Measurements from ENCODE around the gene CERS3.
A peak's percentile ranks its signal among the peaks of the same experiment; 100 is the strongest.

CERS3 gene

GRCh38 chr15:100528833-100529428, at the start of gene CERS3:
TSS of gene CERS3 (minus strand) at chr15:100528950. CDS start at chr15:100501849, 27,101 bp downstream.
- no peak for DNase-seq

DNA sequence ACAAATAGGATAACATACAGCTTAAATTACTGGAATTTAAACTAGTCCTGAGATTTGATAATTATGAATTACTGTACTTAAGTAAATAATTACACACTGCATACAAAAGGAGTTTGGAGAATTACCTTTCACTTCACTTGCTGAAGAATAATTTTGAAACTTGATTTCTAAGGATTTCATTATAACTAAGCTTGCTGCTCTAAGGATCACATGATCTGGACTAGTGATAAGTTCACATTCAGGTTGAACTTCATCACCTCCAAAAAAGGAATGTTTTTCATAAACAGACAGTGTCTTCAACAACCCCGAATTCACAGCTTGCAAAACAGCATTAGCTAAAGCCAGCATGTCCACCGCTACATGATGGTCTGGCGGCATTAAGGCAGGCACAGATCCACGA, 44.8 kb upstream of the CERS3 start:
- no peak for DNase-seq

GRCh38 chr15:100572362-100572983, 43.7 kb upstream of the CERS3 start:
- DNase-seq: peak; percentile 19

DNA sequence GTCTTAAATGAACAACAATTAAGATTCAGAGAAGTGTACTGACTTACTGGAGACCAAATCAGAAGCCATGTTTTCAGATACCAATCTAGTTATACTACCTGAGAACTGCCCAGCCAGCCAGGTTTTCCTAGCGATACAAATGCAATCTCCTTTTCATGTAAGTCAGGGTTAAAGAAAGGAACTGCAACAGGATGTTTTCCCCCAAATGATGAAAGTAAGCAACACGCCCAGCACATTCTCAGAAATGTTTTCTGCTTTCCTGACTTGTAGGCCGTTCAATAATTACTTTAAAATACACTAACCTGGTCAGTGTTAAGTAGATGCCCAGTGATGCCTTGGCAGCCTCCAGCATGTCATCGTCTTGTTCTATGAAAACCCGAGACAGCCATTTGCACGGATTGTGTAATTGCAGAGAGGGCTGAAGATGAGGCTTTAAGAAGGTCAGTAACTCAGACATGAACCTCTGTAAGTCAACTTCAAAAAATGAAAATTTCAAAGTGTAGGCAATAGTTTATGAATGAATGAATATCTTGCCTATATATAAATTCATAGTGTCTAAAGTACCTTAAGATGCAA, 42.9 kb upstream of the CERS3 start:
- DNase-seq: no peak

- DNase-seq: no peak
These were observed 42.1 kb upstream of the CERS3 start for GRCh38 chr15:100570735-100571313.

GRCh38 chr15:100570275-100570674, 41.5 kb upstream of the CERS3 start:
- no peak for DNase-seq

DNA sequence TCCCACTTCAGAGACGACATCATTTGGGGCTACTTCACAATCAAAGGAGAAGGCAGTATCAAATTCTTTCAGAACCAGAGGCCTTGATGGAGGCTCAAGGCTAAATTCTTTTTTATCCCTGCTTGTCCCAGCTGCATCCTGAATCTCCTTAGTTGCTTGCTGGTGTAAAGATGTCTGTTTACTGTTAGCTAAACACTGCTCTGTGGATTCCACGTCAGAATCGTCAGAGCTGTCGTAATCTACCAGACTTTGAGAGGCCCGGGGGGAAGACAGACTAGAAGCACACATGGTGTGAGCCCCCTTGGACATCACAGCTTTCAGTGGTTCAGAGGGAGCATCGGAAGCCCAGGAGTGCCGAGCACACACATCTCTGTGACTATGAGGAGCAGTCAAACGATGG, 40.6 kb upstream of the CERS3 start:
- DNase-seq: no peak

DNA sequence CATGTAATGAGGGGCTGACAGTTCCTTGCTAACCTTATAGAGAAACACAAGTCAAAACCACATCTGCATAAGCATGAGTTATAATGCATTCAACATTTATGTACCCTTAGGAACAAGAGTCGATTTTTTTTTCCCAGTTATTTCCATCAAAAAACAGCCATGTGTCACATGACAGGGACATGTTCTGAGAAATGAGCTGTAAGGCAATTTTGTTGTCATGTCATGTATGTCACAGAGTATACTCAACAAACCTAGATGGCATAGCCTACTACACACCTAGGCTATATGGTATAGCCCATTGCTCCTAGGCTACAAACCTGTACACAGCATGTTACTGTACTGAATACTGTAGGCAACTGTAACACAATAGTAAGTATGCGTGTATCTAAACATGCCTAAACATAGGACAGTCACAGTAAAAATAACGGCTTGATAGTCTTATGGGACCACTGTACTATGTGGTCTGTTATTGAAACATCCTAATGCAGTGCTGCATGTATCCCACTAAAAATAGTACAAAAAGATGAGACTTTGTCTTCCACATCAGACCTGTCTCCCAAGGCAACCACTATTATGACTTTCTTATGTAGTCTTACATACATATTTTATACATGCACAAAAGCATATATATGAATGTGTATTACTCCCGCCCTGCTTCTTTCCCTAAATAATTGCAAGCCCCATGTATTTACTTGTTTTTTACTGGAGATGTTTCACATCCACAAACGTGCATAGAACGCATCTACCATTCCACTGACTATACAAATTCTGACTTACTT, 38.3 kb upstream of the CERS3 start:
- DNase-seq: no peak

GRCh38 chr15:100565591-100565990, 36.8 kb upstream of the CERS3 start:
- DNase-seq: no peak

GRCh38 chr15:100560323-100560722, 31.6 kb upstream of the CERS3 start:
- DNase-seq: no peak

DNA sequence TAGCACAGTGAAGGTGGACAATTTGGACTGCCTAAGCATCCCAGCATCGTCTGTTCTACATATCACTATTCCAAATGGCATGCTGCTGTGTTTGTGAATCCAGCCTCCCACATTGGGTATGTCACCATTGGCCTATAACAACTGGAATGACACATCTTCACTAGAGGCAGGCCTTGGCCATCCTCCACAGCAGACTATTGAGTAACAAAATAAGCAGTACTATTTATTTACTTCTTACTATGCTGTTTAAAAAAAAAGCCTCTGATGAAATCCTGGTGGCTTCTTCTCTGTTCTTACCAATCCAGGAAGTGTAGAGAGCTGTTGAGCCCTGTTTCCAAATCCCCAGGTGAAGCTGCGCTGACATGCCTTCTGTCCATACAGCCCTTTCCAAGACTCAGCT, 30.6 kb upstream of the CERS3 start:
- DNase-seq: no peak

DNA sequence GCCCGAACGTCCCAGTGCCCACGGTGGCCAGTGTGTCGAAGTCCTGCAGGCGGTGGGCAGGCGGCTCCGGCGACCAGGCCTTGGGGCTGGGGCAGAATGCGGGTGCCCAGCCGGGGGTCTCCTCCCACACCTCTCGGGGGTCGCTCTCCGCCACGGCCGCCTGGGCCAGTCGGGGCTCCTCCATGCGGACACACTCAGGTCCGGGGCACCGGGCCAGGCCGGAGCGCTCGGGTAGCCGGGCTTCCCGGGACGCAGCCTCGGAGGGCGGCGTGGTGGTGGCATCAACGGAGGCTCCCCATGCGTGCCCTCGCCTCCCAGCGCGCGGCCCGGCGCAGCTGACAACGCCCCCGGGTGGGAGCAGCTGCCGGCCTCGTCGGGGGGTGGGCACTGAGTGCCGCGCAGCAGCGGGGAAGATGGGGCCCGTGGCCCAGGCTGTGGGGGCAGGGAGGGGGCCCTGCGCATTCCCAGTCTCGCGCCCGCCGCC, 30.1 kb upstream of the CERS3 start:
- no peak for DNase-seq

- no peak for DNase-seq
These were observed 24.7 kb upstream of the CERS3 start for GRCh38 chr15:100553468-100553867.

- DNase-seq: no peak
These were observed 19.2 kb upstream of the CERS3 start for GRCh38 chr15:100547961-100548360.

DNA sequence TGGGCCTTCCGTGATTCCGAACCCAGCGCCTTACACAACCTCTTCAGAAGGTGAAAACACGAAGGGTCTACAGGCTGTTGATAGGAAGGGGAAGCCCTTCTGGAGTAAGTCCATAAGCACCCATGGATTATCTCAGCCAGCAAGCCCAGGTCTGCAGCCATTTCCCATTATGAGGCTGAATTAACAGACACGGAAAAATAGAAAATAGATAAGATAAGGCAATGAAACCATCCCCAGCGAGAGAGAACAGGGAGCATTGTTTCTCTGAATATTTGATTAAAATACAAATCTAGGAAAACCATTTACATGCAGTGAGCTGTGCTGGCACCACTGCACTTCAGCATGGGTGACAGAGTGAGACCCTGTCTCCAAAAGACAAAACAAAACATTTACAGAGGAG, 16.2 kb upstream of the CERS3 start:
- no peak for DNase-seq

DNA sequence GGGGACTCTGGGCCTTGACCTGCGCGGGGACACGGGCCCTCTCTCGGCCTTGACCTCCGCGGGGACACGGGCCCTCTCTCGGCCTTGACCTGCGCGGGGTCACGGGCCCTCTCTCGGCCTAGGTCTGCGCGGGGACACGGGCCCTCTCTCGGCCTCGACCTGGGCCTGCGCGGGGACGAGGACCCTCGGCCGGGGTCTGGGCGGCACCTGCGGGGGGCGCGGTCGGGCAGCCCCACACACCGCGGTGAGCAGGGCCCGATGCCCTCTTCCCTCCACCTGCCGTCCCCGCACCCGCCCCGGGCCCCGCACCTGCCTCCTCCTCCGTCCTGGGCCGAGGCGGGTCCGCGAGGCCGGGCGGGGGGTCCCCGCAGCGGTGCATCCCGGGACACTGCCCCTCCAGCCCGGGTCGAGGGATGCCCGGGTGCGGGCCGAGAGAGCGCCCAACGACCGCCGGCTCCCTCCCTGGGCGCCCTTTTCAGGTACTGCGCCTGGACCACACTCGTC, 15.6 kb upstream of the CERS3 start:
- DNase-seq: no peak

DNA sequence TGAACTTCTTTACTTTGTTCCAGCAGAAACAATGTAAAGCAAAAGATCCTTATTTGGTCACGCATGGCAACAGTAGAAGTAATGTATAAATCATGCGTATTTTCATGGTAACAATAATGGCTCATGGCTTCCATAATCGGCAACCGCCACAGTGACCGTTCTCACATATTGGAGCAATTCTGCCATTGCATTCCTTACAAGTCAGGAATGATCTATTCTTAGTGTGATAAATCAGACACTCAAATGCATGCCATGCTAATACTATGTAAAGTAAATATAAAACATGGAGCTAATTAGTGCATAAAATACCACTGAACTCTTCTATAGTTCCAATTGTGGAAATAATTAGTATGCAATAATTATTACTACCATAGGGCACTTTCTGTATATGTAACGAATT, 13.5 kb upstream of the CERS3 start:
- DNase-seq: no peak

GRCh38 chr15:100537331-100537730, 8.6 kb upstream of the CERS3 start:
- no peak for DNase-seq

- DNase-seq: no peak
These were observed 8.0 kb upstream of the CERS3 start for GRCh38 chr15:100536733-100537132.

DNA sequence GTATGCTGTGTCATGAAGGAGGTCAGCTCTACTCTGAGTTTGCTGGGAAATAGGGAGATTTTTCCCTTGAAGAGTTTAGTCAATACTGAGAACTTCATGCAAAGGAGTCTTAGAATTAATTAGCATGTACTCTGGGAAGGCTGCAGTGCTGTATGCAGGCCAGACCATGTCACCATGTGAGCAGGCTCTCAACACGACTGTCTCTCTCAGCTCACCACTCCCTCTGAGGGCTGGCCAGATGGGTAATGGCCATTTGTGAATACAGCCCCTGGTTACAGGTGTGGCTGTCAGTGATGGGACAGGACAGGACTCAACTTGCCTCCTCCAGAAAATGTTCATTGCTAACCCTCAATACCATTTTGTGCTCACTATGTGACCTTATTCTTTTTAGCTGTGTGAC, 5.1 kb upstream of the CERS3 start:
- no peak for DNase-seq

DNA sequence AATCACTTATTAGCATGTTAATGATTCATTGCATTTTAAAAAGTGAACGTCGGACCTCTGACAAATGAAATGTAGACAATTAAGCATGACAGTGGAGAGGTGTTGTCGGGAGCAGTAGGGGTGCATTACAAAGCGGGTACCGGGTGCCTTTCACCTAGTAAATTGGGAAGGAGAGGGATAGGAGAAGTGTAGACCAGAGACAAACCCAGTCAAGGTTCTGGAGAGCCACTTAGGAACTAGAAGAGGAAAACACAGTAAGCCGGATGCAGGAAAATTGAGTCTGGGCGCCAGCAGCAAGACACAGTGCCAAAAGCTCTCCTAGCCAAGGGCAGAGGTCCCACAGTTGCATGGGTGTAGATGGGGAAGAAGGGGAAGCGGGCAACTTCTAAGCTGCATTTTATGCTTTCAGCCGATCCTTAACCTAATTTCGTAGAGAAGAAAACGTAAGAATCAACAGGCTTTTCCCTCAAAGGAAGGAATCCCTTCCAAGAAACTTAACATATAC, 3.1 kb upstream of the CERS3 start:
- no peak for DNase-seq

- DNase-seq: no peak
These were observed 2.5 kb upstream of the CERS3 start for GRCh38 chr15:100531204-100531603.

GRCh38 chr15:100529556-100529955, 806 bp upstream of the CERS3 start:
- DNase-seq: peak; percentile 23

Measured in NCI-H1105 treated with DMSO at 0.1 percent for 48 hours (cell line).